Neural progenitor cell (in vitro differentiated cells): ENCODE measurements around the gene NELFB. TPM values are rescaled to one million over a fixed set of nuclear protein-coding genes. Genes with fewer than 3 reads are reported as not detected.

Experiments
- DNase-seq: peaks from one replicate; pipeline ENCODE4 v3.0.0-alpha.2; 2016; ENCODE audit warnings: low spot score
- H2AFZ ChIP-seq: fragments of 200-600 bp; sonication (generic); replicated peaks from 2 replicates; pipeline ENCODE4 v1.6.1; 2016; ENCODE audit warnings: antibody characterized with exemption
- H3F3A ChIP-seq: fragments of 200-600 bp; sonication (generic); 2 replicates; pipeline ENCODE4 v1.6.1; 2016; ENCODE audit warnings: antibody characterized with exemption, low read depth
- H3K27ac ChIP-seq: fragments of 200-600 bp; sonication (generic); 2 replicates; pipeline ENCODE4 v1.5.1; 2016; ENCODE audit warnings: mild to moderate bottlenecking
- H3K27me3 ChIP-seq: fragments of 200-600 bp; sonication (generic); 2 replicates; pipeline ENCODE4 v1.6.1; 2016; ENCODE audit warnings: mild to moderate bottlenecking, moderate library complexity
- H3K36me3 ChIP-seq: fragments of 200-600 bp; sonication (generic); 2 replicates; pipeline ENCODE4 v1.5.1; 2016
- H3K4me1 ChIP-seq: fragments of 200-600 bp; sonication (generic); 2 replicates; pipeline ENCODE4 v1.6.1; 2016; ENCODE audit warnings: mixed run types
- H3K4me2 ChIP-seq: fragments of 200-600 bp; sonication (generic); 2 replicates; pipeline ENCODE4 v1.6.1; 2016
- H3K4me3 ChIP-seq: fragments of 200-600 bp; sonication (generic); 2 replicates; pipeline ENCODE4 v1.5.1; 2016
- H3K79me2 ChIP-seq: fragments of 200-600 bp; sonication (generic); 2 replicates; pipeline ENCODE4 v1.6.1; 2016; ENCODE audit warnings: low read depth
- H3K9ac ChIP-seq: fragments of 200-600 bp; sonication (generic); 2 replicates; pipeline ENCODE4 v1.6.1; 2016
- H3K9me3 ChIP-seq: fragments of 200-600 bp; sonication (generic); 2 replicates; pipeline ENCODE4 v1.5.1; 2016; ENCODE audit warnings: low read depth
- H4K20me1 ChIP-seq: fragments of 200-600 bp; sonication (generic); 2 replicates; pipeline ENCODE4 v1.6.1; 2016; ENCODE audit warnings: low read depth
- H3K27ac Mint-ChIP-seq: 3 replicates; pipeline ENCODE4 v1.8.0; 2021; ENCODE audit warnings: mixed read lengths
- H3K27me3 Mint-ChIP-seq: 2 replicates; pipeline ENCODE4 v1.8.0; 2022; ENCODE audit warnings: low read depth, mild to moderate bottlenecking, inconsistent platforms, moderate library complexity, mixed read lengths; ENCODE audit not compliant: insufficient read depth
- H3K36me3 Mint-ChIP-seq: 3 replicates; pipeline ENCODE4 v1.8.0; 2021; ENCODE audit warnings: mixed read lengths
- H3K4me1 Mint-ChIP-seq: 3 replicates; pipeline ENCODE4 v1.8.0; 2021; ENCODE audit warnings: mixed read lengths
- H3K4me3 Mint-ChIP-seq: 3 replicates; pipeline ENCODE4 v1.8.0; 2021; ENCODE audit warnings: mild to moderate bottlenecking, moderate library complexity, mixed read lengths
- H3K9me3 Mint-ChIP-seq: 3 replicates; pipeline ENCODE4 v1.8.0; 2020; ENCODE audit warnings: mixed read lengths
- EZH2 ChIP-seq: fragments of 200-600 bp; sonication (generic); IDR thresholded peaks from 2 replicates; pipeline ENCODE4 v1.6.1; 2017; ENCODE audit warnings: antibody characterized with exemption, mild to moderate bottlenecking, moderate library complexity
- EZH2phosphoT487 ChIP-seq: fragments of 200-600 bp; sonication (generic); IDR thresholded peaks from 2 replicates; pipeline ENCODE4 v1.6.1; 2017; ENCODE audit warnings: antibody characterized with exemption
- total RNA-seq: library from RNA; depleted of rRNA; stranded (reverse); fragments of >200 nt; gene quantifications from 2 replicates; pipeline ENCODE4 v1.2.3, GENCODE V29; 2015; ENCODE audit warnings: low replicate concordance
- TF ChIP-seq, protein P1 (sequence below): fragments of 200-600 bp; sonication (generic); IDR thresholded peaks from 2 replicates; pipeline ENCODE4 v1.5.1; 2017; ENCODE audit warnings: antibody characterized with exemption, mild to moderate bottlenecking

NELFB gene
- total RNA-seq, 1 donor from 2014 or later, result 35.2 TPM

DNA sequence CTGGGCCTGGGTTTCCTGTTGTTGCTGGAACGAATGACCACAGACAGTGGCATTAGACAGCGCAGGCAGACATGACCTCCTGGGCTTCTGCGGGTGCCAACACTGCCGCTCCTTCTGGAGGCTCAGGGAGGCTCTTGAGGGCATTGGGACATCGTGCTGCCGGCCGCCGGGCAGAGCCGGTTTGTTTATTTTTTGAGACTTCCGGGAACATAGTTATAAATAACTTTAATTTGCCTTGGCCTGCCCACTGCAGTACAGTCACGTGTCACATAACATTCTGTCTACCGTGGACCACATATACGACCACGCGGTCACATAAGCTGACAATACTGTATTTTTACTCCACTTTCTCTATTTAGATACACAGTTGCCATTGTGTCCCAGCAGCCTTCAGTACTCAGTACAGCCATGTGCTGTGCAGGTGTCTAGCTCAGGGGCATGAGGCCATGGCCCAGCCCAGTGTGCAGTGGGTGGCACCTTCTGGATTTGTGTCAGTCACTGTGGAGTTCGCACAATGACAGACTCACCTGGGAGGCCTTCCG lies 14.2 kb downstream of the NELFB start:
- Histone ChIP-seq H3K4me1 (no peaks in the 10 kb centered on the region), H3F3A (no peaks in the 10 kb centered on the region), H2AFZ (no peak overlapping the region), H3K27me3 (no peaks in the 10 kb centered on the region), H3K4me3 (no peak overlapping the region), H3K4me2 (no peak overlapping the region), H3K9ac (no peak overlapping the region), H3K79me2 (no peaks in the 10 kb centered on the region), H3K27ac (no peak overlapping the region), H3K9me3 (no peaks in the 10 kb centered on the region), H4K20me1 (no peaks in the 10 kb centered on the region), H3K36me3 (no peaks in the 10 kb centered on the region)
- H3K4me3 Mint-ChIP-seq, result no peak overlapping the region
- no peak for DNase-seq
- H3K36me3 Mint-ChIP-seq, result peaks cover 8% of the 10 kb centered on the region
- H3K27me3 Mint-ChIP-seq, result peaks cover under 1% of the 10 kb centered on the region
- no peak overlapping the region for H3K27ac Mint-ChIP-seq
- TF ChIP-seq EZH2phosphoT487 (no peak), EZH2 (no peak)
- TF ChIP-seq, protein P1, sequence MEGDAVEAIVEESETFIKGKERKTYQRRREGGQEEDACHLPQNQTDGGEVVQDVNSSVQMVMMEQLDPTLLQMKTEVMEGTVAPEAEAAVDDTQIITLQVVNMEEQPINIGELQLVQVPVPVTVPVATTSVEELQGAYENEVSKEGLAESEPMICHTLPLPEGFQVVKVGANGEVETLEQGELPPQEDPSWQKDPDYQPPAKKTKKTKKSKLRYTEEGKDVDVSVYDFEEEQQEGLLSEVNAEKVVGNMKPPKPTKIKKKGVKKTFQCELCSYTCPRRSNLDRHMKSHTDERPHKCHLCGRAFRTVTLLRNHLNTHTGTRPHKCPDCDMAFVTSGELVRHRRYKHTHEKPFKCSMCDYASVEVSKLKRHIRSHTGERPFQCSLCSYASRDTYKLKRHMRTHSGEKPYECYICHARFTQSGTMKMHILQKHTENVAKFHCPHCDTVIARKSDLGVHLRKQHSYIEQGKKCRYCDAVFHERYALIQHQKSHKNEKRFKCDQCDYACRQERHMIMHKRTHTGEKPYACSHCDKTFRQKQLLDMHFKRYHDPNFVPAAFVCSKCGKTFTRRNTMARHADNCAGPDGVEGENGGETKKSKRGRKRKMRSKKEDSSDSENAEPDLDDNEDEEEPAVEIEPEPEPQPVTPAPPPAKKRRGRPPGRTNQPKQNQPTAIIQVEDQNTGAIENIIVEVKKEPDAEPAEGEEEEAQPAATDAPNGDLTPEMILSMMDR, result no peak
- H3K4me1 Mint-ChIP-seq, result no peaks in the 10 kb centered on the region
- H3K9me3 Mint-ChIP-seq, result no peaks in the 10 kb centered on the region

DNA sequence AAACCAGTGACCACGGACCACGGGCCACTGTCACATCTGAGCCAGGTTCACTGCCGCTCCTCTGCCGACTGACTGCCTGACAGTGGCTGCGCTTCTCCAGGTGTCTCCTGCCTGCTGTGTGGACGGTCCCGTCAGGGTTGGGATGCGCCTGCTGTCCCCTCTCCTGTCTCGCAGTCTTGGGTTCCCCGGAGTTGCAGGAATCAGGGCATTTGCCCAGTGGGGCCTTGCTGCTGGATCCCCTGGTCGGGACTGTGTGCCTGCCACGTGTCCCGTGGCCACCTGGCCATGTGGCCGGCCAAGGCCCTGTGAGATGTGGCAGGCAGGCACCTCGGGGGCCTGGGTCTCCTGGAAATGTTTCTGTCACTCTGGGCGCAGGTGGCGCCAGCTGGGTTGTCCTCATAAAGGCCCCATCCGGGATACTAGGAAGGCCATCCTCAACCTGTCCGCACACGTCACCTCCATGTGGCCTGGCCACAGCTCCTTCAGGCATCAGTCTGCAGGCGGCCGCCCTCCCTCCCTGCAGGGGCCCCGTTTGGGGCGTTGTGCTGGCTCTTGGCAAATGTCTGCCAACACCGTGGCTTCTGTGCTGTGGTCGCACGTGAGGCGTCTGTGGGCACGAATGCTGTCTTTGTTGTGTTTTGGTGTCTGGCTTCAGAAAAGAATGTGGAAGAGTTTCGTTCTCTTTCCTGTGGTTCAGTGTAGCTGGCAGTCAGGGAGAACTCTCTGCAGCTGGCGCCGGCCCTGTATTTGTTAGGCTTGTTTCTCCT lies 16.0 kb downstream of the NELFB start:
- H3K79me2 ChIP-seq, result no peaks in the 10 kb centered on the region
- no peak overlapping the region for H3K4me3 ChIP-seq
- TF ChIP-seq, protein P1, result no peak
- TF ChIP-seq EZH2phosphoT487 (no peak), EZH2 (no peak)
- DNase-seq, result no peak
- H3K27ac ChIP-seq, result no peak overlapping the region
- H3F3A ChIP-seq, result peaks cover under 1% of the 10 kb centered on the region
- no peak overlapping the region for H2AFZ ChIP-seq
- no peaks in the 10 kb centered on the region for H3K9me3 ChIP-seq
- no peaks in the 10 kb centered on the region for H3K27me3 ChIP-seq
- Mint-ChIP-seq H3K36me3 (peaks cover 8% of the 10 kb centered on the region), H3K27ac (no peak overlapping the region), H3K9me3 (no peaks in the 10 kb centered on the region), H3K27me3 (peaks cover 8% of the 10 kb centered on the region), H3K4me3 (no peak overlapping the region), H3K4me1 (peaks cover 7% of the 10 kb centered on the region)
- H4K20me1 ChIP-seq, result no peaks in the 10 kb centered on the region
- no peak overlapping the region for H3K4me2 ChIP-seq
- no peaks in the 10 kb centered on the region for H3K36me3 ChIP-seq
- H3K4me1 ChIP-seq, result peaks cover under 1% of the 10 kb centered on the region
- no peak overlapping the region for H3K9ac ChIP-seq

DNA sequence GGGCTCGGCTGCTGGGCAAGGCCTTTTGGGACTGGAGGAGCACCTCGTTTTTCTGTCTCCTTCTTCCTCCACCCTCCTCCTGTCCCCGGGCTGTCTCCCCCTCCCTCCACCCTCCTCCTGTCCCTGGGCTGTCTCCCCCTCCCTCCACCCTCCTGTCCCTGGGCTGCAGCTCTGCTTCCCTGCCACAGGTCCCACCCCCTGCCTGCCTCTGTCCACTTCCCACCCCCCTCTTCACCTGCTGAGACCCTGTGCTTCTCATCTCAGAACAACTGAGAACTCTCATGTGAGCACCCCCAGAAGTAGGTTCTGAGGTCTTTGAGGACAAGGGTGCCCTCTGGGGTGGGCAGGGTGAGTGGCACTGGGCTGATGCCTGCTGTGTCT lies 16.6 kb downstream of the NELFB start:
- peaks cover 8% of the 10 kb centered on the region for H3K36me3 Mint-ChIP-seq
- no peaks in the 10 kb centered on the region for H3K79me2 ChIP-seq
- peaks cover 10% of the 10 kb centered on the region for H3K4me1 Mint-ChIP-seq
- no peaks in the 10 kb centered on the region for H3K9me3 Mint-ChIP-seq
- TF ChIP-seq, protein P1, result no peak
- TF ChIP-seq EZH2phosphoT487 (no peak), EZH2 (no peak)
- H3K4me1 ChIP-seq, result peaks cover 6% of the 10 kb centered on the region
- no peaks in the 10 kb centered on the region for H3K9me3 ChIP-seq
- peaks cover 7% of the 10 kb centered on the region for H3F3A ChIP-seq
- no peak for DNase-seq
- H3K4me3 Mint-ChIP-seq, result no peak overlapping the region
- no peak overlapping the region for H3K4me2 ChIP-seq
- no peak overlapping the region for H3K27ac Mint-ChIP-seq
- no peaks in the 10 kb centered on the region for H3K36me3 ChIP-seq
- no peak overlapping the region for H3K4me3 ChIP-seq
- peaks cover 8% of the 10 kb centered on the region for H3K27me3 Mint-ChIP-seq
- H3K27me3 ChIP-seq, result no peaks in the 10 kb centered on the region
- no peak overlapping the region for H3K27ac ChIP-seq
- no peaks in the 10 kb centered on the region for H4K20me1 ChIP-seq
- no peak overlapping the region for H3K9ac ChIP-seq
- H2AFZ ChIP-seq, result no peak overlapping the region
